SK-N-SH treated with all-trans-retinoic acid at 6 μM for 48 hours (cell line): ENCODE data around the gene CCDC88B.
A peak's percentile ranks its signal among the peaks of the same experiment; 100 is the strongest.

Source experiments
- ATAC-seq: fragments of 200-7000 bp; cut with Tn5 transposase; 3 replicates; pipeline ENCODE4 v1.9.1; 2020; ENCODE audit warnings: mild to moderate bottlenecking, moderate library complexity
- ARNTL ChIP-seq: fragments of 450-650 bp; formaldehyde crosslinking; IDR thresholded peaks from 2 replicates; pipeline ENCODE4 v1.5.0; 2020; ENCODE audit warnings: low read depth, mild to moderate bottlenecking, moderate library complexity, borderline replicate concordance
- BACH2 ChIP-seq: fragments of 250-450 bp; sonication (Bioruptor Pico); IDR thresholded peaks from 2 replicates; pipeline ENCODE4 v1.9.0; 2021; ENCODE audit warnings: mild to moderate bottlenecking, borderline replicate concordance
- CSDC2 ChIP-seq: fragments of 250-450 bp; sonication (Bioruptor Pico); IDR thresholded peaks from 2 replicates; pipeline ENCODE4 v1.5.0; 2020; ENCODE audit warnings: mild to moderate bottlenecking, moderate library complexity
- ESRRG ChIP-seq: fragments of 250-450 bp; sonication (Bioruptor Pico); IDR thresholded peaks from 2 replicates; pipeline ENCODE4 v1.6.1; 2021; ENCODE audit warnings: mild to moderate bottlenecking
- OSR1 ChIP-seq: fragments of 250-450 bp; sonication (Bioruptor Pico); IDR thresholded peaks from 2 replicates; pipeline ENCODE4 v1.8.0; 2022; ENCODE audit warnings: moderate library complexity, mild to moderate bottlenecking, inconsistent platforms
- PPARA ChIP-seq: fragments of 250-450 bp; sonication (Bioruptor Pico); IDR thresholded peaks from 2 replicates; pipeline ENCODE4 v1.5.0; 2020; ENCODE audit warnings: mild to moderate bottlenecking, borderline replicate concordance
- RARB ChIP-seq: fragments of 250-450 bp; sonication (Bioruptor Pico); IDR thresholded peaks from 2 replicates; pipeline ENCODE4 v1.8.0; 2021; ENCODE audit warnings: mild to moderate bottlenecking, moderate library complexity
- SNAI2 ChIP-seq: fragments of 250-450 bp; sonication (Bioruptor Pico); IDR thresholded peaks from 2 replicates; pipeline ENCODE4 v1.5.0; 2020; ENCODE audit warnings: mild to moderate bottlenecking, moderate library complexity
- TCF4 ChIP-seq: fragments of 250-450 bp; sonication (Bioruptor Pico); IDR thresholded peaks from 2 replicates; pipeline ENCODE4 v1.8.0; 2021; ENCODE audit warnings: mild to moderate bottlenecking, moderate library complexity, borderline replicate concordance
- TOX ChIP-seq: fragments of 250-450 bp; sonication (Bioruptor Pico); IDR thresholded peaks from 2 replicates; pipeline ENCODE4 v1.8.0; 2021; ENCODE audit warnings: mild to moderate bottlenecking, moderate library complexity, borderline replicate concordance
- TSHZ2 ChIP-seq: fragments of 250-450 bp; sonication (Bioruptor Pico); IDR thresholded peaks from 2 replicates; pipeline ENCODE4 v1.5.0; 2020; ENCODE audit warnings: mild to moderate bottlenecking, moderate library complexity
- ZC3H10 ChIP-seq: fragments of 250-450 bp; sonication (Bioruptor Pico); IDR thresholded peaks from 2 replicates; pipeline ENCODE4 v1.5.1; 2021; ENCODE audit warnings: mild to moderate bottlenecking, moderate library complexity
- ZNF565 ChIP-seq: fragments of 450-650 bp; formaldehyde crosslinking; conservative IDR thresholded peaks from 2 replicates; pipeline ENCODE4 v1.5.0; 2020; ENCODE audit warnings: low read depth, mild to moderate bottlenecking, moderate library complexity
- ZNF70 ChIP-seq: fragments of 450-650 bp; formaldehyde crosslinking; IDR thresholded peaks from 2 replicates; pipeline ENCODE4 v1.5.0; 2020; ENCODE audit warnings: mild to moderate bottlenecking, moderate library complexity
- ZNF8 ChIP-seq: fragments of 450-650 bp; formaldehyde crosslinking; IDR thresholded peaks from 2 replicates; pipeline ENCODE4 v1.5.0; 2020; ENCODE audit warnings: mild to moderate bottlenecking, moderate library complexity
- TF ChIP-seq, protein P1 (sequence below): fragments of 250-450 bp; sonication (Bioruptor Pico); IDR thresholded peaks from 2 replicates; pipeline ENCODE4 v1.8.0; 2021; ENCODE audit warnings: low read depth, mild to moderate bottlenecking, moderate library complexity, borderline replicate concordance
- TF ChIP-seq, protein P2 (sequence below): fragments of 250-450 bp; sonication (Bioruptor Pico); IDR thresholded peaks from 2 replicates; pipeline ENCODE4 v1.8.0; 2020; ENCODE audit warnings: mild to moderate bottlenecking, moderate library complexity, borderline replicate concordance
- TF ChIP-seq, protein P3 (sequence below): fragments of 250-450 bp; sonication (Bioruptor Pico); IDR thresholded peaks from 2 replicates; pipeline ENCODE4 v1.5.1; 2021; ENCODE audit warnings: mild to moderate bottlenecking, moderate library complexity

The CCDC88B gene

GRCh38 chr11:64372021-64372420 lies 32.0 kb downstream of the CCDC88B start:
- no peak for ATAC-seq
- TF ChIP-seq, protein P1, sequence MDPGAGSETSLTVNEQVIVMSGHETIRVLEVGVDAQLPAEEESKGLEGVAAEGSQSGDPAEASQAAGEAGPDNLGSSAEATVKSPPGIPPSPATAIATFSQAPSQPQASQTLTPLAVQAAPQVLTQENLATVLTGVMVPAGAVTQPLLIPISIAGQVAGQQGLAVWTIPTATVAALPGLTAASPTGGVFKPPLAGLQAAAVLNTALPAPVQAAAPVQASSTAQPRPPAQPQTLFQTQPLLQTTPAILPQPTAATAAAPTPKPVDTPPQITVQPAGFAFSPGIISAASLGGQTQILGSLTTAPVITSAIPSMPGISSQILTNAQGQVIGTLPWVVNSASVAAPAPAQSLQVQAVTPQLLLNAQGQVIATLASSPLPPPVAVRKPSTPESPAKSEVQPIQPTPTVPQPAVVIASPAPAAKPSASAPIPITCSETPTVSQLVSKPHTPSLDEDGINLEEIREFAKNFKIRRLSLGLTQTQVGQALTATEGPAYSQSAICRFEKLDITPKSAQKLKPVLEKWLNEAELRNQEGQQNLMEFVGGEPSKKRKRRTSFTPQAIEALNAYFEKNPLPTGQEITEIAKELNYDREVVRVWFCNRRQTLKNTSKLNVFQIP (CRISPR knock-in tag): no peak
- TF ChIP-seq ZNF565 (no peak), ARNTL (CRISPR knock-in tag) (no peak), BACH2 (CRISPR knock-in tag) (no peak), CSDC2 (CRISPR knock-in tag) (no peak), ESRRG (CRISPR knock-in tag) (no peak), PPARA (no peak), ZNF70 (CRISPR knock-in tag) (no peak), SNAI2 (CRISPR knock-in tag) (no peak), ZC3H10 (CRISPR knock-in tag) (no peak), TSHZ2 (no peak), TCF4 (CRISPR knock-in tag) (no peak), TOX (CRISPR knock-in tag) (no peak)
- TF ChIP-seq, protein P2, sequence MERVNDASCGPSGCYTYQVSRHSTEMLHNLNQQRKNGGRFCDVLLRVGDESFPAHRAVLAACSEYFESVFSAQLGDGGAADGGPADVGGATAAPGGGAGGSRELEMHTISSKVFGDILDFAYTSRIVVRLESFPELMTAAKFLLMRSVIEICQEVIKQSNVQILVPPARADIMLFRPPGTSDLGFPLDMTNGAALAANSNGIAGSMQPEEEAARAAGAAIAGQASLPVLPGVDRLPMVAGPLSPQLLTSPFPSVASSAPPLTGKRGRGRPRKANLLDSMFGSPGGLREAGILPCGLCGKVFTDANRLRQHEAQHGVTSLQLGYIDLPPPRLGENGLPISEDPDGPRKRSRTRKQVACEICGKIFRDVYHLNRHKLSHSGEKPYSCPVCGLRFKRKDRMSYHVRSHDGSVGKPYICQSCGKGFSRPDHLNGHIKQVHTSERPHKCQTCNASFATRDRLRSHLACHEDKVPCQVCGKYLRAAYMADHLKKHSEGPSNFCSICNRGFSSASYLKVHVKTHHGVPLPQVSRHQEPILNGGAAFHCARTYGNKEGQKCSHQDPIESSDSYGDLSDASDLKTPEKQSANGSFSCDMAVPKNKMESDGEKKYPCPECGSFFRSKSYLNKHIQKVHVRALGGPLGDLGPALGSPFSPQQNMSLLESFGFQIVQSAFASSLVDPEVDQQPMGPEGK: no peak
- TF ChIP-seq, protein P3, sequence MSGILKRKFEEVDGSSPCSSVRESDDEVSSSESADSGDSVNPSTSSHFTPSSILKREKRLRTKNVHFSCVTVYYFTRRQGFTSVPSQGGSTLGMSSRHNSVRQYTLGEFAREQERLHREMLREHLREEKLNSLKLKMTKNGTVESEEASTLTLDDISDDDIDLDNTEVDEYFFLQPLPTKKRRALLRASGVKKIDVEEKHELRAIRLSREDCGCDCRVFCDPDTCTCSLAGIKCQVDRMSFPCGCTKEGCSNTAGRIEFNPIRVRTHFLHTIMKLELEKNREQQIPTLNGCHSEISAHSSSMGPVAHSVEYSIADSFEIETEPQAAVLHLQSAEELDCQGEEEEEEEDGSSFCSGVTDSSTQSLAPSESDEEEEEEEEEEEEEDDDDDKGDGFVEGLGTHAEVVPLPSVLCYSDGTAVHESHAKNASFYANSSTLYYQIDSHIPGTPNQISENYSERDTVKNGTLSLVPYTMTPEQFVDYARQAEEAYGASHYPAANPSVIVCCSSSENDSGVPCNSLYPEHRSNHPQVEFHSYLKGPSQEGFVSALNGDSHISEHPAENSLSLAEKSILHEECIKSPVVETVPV (CRISPR knock-in tag): no peak

- TF ChIP-seq, protein P2: no peak
- no peak for TF ChIP-seq ZC3H10 (CRISPR knock-in tag)
- TF ChIP-seq RARB (CRISPR knock-in tag): no peak
- TF ChIP-seq TCF4 (CRISPR knock-in tag): peak; percentile 49; the same call in 1 of the 2 replicates
- TF ChIP-seq, all 23 proteins: peak for 1
- ATAC-seq: peak; percentile 100
Measured at GRCh38 chr11:64372802-64373597, 33.0 kb downstream of the CCDC88B start.

- no peak for TF ChIP-seq ZNF70 (CRISPR knock-in tag)
- no peak for TF ChIP-seq ZNF565
- TF ChIP-seq ZNF8 (CRISPR knock-in tag): no peak
- TF ChIP-seq ZC3H10 (CRISPR knock-in tag): no peak
- TF ChIP-seq SNAI2 (CRISPR knock-in tag): no peak
- no peak for TF ChIP-seq OSR1 (CRISPR knock-in tag)
- no peak for ATAC-seq
Measured at GRCh38 chr11:64373598-64373974, 33.6 kb downstream of the CCDC88B start.
